HCT116 (cell line): Measurements from ENCODE around the gene ZNF532. TPM values are rescaled to one million over a fixed set of nuclear protein-coding genes. Genes with fewer than 3 reads are reported as not detected.

Experiments used
- ATAC-seq: fragments of 200-7000 bp; cut with Tn5 transposase; 2 replicates; pipeline ENCODE4 v1.9.1; 2020; ENCODE audit warnings: mild to moderate bottlenecking, moderate library complexity
- BruUV-seq: library from RNA; stranded (reverse); fragments of 400-500 nt; replicated peaks from 2 replicates; lab custom pipeline; 2021; lab: Mats Ljungman, UMichigan
- CTCF ChIA-PET: fragments of 300-600 bp; sonication (Branson Sonifier 250); formaldehyde crosslinking; loops from one replicate; lab custom pipeline; 2021; ENCODE audit warnings: antibody characterized with exemption; lab: Charles Lee
- POLR2A ChIA-PET: fragments of 300-600, 350-600 bp; sonication (Branson Sonifier 250); formaldehyde crosslinking; loops from one replicate; lab custom pipeline; 2021; ENCODE audit warnings: antibody characterized with exemption; lab: Charles Lee
- RAD21 ChIA-PET, 2 experiments: fragments of 300-600 bp; sonication (Branson Sonifier 250); formaldehyde crosslinking; loops; one replicate each; lab custom pipeline; 2023; ENCODE audit warnings: low total read pairs in 2 of 2; ENCODE audit not compliant: uncharacterized antibody in 2 of 2, unreplicated experiment in 2 of 2, low non-redundant PET in 1 of 2; lab: Charles Lee
- DNase-seq: peaks from one replicate; pipeline ENCODE4 v3.0.0-alpha.2; 2010; ENCODE audit warnings: low read depth, low spot score
- H2AFZ ChIP-seq: fragments of 200-600 bp; shearing (Covaris generic), sonication (generic); 2 replicates; pipeline ENCODE4 v1.6.1; 2017; ENCODE audit warnings: low read depth, mixed run types, mixed read lengths, antibody characterized with exemption, low read length; ENCODE audit not compliant: poor library complexity, severe bottlenecking
- H3K27ac ChIP-seq: 2 replicates; pipeline ENCODE4 v1.5.1; 2012; ENCODE audit warnings: low read depth, low read length
- H3K27me3 ChIP-seq: fragments of 200-600 bp; sonication (generic); 2 replicates; pipeline ENCODE4 v1.6.1; 2016; ENCODE audit warnings: mixed run types, low read length, mixed read lengths; ENCODE audit not compliant: insufficient read depth
- H3K36me3 ChIP-seq, 2 experiments: fragments of 200-500 bp in 1 of 2; fragments of 200-600 bp in 1 of 2; sonication (Bioruptor generic) in 1 of 2; sonication (generic) in 1 of 2; 2 replicates each; pipeline versions ENCODE4 v1.5.1 to v1.6.1; 2014 to 2016; ENCODE audit warnings: low read length in 2 of 2, inconsistent platforms in 1 of 2, mixed read lengths in 1 of 2, mixed run types in 1 of 2; ENCODE audit not compliant: insufficient read depth in 2 of 2, control insufficient read depth in 1 of 2
- H3K4me1 ChIP-seq, 2 experiments: fragments of 200-600 bp in 1 of 2; sonication (generic) in 1 of 2; 2 replicates each; pipeline versions ENCODE4 v1.5.1 to v1.6.1; 2012 to 2017; ENCODE audit warnings: low read length in 2 of 2, inconsistent platforms in 1 of 2, mild to moderate bottlenecking in 1 of 2, mixed read lengths in 1 of 2, mixed run types in 1 of 2, moderate library complexity in 1 of 2; ENCODE audit not compliant: insufficient read depth in 2 of 2, control insufficient read depth in 1 of 2
- H3K4me2 ChIP-seq: fragments of 200-600 bp; sonication (generic); 2 replicates; pipeline ENCODE4 v1.6.1; 2017; ENCODE audit warnings: mixed run types, low read length, mixed read lengths
- H3K4me3 ChIP-seq, 2 experiments: fragments of 200-600 bp in 1 of 2; sonication (generic) in 1 of 2; replicated peaks in 1 of 2; 2 replicates each; pipeline ENCODE4 v1.5.1; 2011 to 2016; ENCODE audit warnings: low read length in 2 of 2, control low read depth in 1 of 2, low read depth in 1 of 2, mild to moderate bottlenecking in 1 of 2, mixed read lengths in 1 of 2, mixed run types in 1 of 2
- H3K79me2 ChIP-seq: fragments of 200-600 bp; sonication (generic); 2 replicates; pipeline ENCODE4 v1.6.1; 2017; ENCODE audit warnings: mild to moderate bottlenecking, mixed run types, low read length, moderate library complexity, mixed read lengths; ENCODE audit not compliant: insufficient read depth
- H3K9ac ChIP-seq: fragments of 200-600 bp; sonication (generic); 2 replicates; pipeline ENCODE4 v1.6.1; 2016; ENCODE audit warnings: low read length, mixed read lengths
- H3K9me2 ChIP-seq: fragments of 200-600 bp; sonication (generic), shearing (Covaris generic); 2 replicates; pipeline ENCODE4 v1.6.1; 2017; ENCODE audit warnings: mixed run types, mild to moderate bottlenecking, moderate library complexity; ENCODE audit not compliant: insufficient read depth
- H3K9me3 ChIP-seq, 2 experiments: fragments of 200-500 bp in 1 of 2; fragments of 200-600 bp in 1 of 2; sonication (Bioruptor generic) in 1 of 2; sonication (generic) in 1 of 2; 2 replicates each; pipeline ENCODE4 v1.6.1; 2014 to 2017; ENCODE audit warnings: low read length in 2 of 2, mixed read lengths in 2 of 2, inconsistent platforms in 1 of 2, low read depth in 1 of 2, mild to moderate bottlenecking in 1 of 2, mixed run types in 1 of 2, moderate library complexity in 1 of 2; ENCODE audit not compliant: control insufficient read depth in 1 of 2, insufficient read depth in 1 of 2
- H4K20me1 ChIP-seq: fragments of 200-600 bp; sonication (generic), shearing (Covaris generic); 2 replicates; pipeline ENCODE4 v1.6.1; 2017; ENCODE audit warnings: mixed run types, mild to moderate bottlenecking, moderate library complexity; ENCODE audit not compliant: insufficient read depth
- ATF3 ChIP-seq: IDR thresholded peaks from 2 replicates; pipeline ENCODE4 v1.6.1; 2012
- EGR1 ChIP-seq: IDR thresholded peaks from 2 replicates; pipeline ENCODE4 v1.6.1; 2012; ENCODE audit warnings: low read depth
- ELF1 ChIP-seq: IDR thresholded peaks from 2 replicates; pipeline ENCODE4 v1.6.1; 2012; ENCODE audit warnings: low read depth, borderline replicate concordance
- EZH2 ChIP-seq: fragments of 200-600 bp; sonication (generic); IDR thresholded peaks from 2 replicates; pipeline ENCODE4 v1.6.1; 2017; ENCODE audit warnings: antibody characterized with exemption, mixed run types
- EZH2phosphoT487 ChIP-seq: fragments of 200-600 bp; IDR thresholded peaks from 2 replicates; pipeline ENCODE4 v1.6.1; 2018; ENCODE audit warnings: antibody characterized with exemption, borderline replicate concordance
- FOSL1 ChIP-seq: IDR thresholded peaks from 2 replicates; pipeline ENCODE4 v1.6.1; 2012; ENCODE audit warnings: low read depth
- JUND ChIP-seq: IDR thresholded peaks from 2 replicates; pipeline ENCODE4 v1.6.1; 2012
- MAX ChIP-seq: IDR thresholded peaks from 2 replicates; pipeline ENCODE4 v1.6.1; 2012
- POLR2A ChIP-seq: IDR thresholded peaks from 2 replicates; pipeline ENCODE4 v1.7.0; 2011; ENCODE audit warnings: borderline replicate concordance; ENCODE audit not compliant: insufficient read depth, insufficient read length; ENCODE audit errors: extremely low read depth
- POLR2AphosphoS5 ChIP-seq: IDR thresholded peaks from 2 replicates; pipeline ENCODE4 v1.6.1; 2011; ENCODE audit warnings: mild to moderate bottlenecking, low read depth, low read length, moderate library complexity
- SIN3A ChIP-seq: IDR thresholded peaks from 2 replicates; pipeline ENCODE4 v1.6.1; 2012; ENCODE audit warnings: low read depth
- SP1 ChIP-seq: IDR thresholded peaks from 2 replicates; pipeline ENCODE4 v1.6.1; 2012; ENCODE audit warnings: low read depth
- YY1 ChIP-seq: IDR thresholded peaks from 2 replicates; pipeline ENCODE4 v1.6.1; 2011; ENCODE audit warnings: low read length, low read depth, moderate library complexity, mild to moderate bottlenecking; ENCODE audit not compliant: insufficient replicate concordance; ENCODE audit errors: extremely low read depth
- ZBTB33 ChIP-seq: IDR thresholded peaks from 2 replicates; pipeline ENCODE4 v1.6.1; 2011; ENCODE audit warnings: mild to moderate bottlenecking, low read length, moderate library complexity; ENCODE audit not compliant: insufficient replicate concordance; ENCODE audit errors: extremely low read depth
- ZFX ChIP-seq: fragments of 450-650 bp; IDR thresholded peaks from 2 replicates; pipeline ENCODE4 v1.6.1; 2017
- intact Hi-C: fragments of 100-400 bp; cut with micrococcal nuclease; formaldehyde crosslinking; loops from 2 replicates; pipeline ENCODE4 v1.10.0; 2022
- total RNA-seq: library from RNA; stranded (reverse); gene quantifications from one replicate; pipeline ENCODE4 v1.2.1, GENCODE V29; 2021; ENCODE audit not compliant: unreplicated experiment

ZNF532 gene
- total RNA-seq, 1 experiment from 2014 or later = 11.6 TPM

GRCh38 chr18:58962336-58962735, 97.7 kb downstream of the ZNF532 start:
- POLR2A ChIA-PET = no interaction called here
- ATAC-seq = no peak
- CTCF ChIA-PET = no interaction called here
- no peaks in the 10 kb centered on the region for H3K9me3 ChIP-seq
- H3K4me2 ChIP-seq = no peak overlapping the region
- no peak overlapping the region for H2AFZ ChIP-seq
- H3K4me1 ChIP-seq = peaks cover 0 to 5% of the 10 kb centered on the region in 2 experiments; a peak in 2 of 4 replicates
- H3K4me3 ChIP-seq = no peak overlapping the region
- no peaks in the 10 kb centered on the region for H3K9me2 ChIP-seq
- H4K20me1 ChIP-seq = no peaks in the 10 kb centered on the region
- intact Hi-C loops = no loop called here
- H3K27me3 ChIP-seq = no peaks in the 10 kb centered on the region
- no TSS peak for BruUV-seq
- TF ChIP-seq ATF3 (no peak), POLR2AphosphoS5 (no peak), ELF1 (no peak), SP1 (no peak), POLR2A (no peak), JUND (no peak), SIN3A (no peak), MAX (no peak), YY1 (no peak), EZH2 (no peak), EZH2phosphoT487 (no peak), ZFX (no peak)
- TF ChIP-seq, all 23 proteins: peak for 0
- Histone ChIP-seq H3K9ac (no peak overlapping the region), H3K36me3 (no peaks in the 10 kb centered on the region), H3K79me2 (no peaks in the 10 kb centered on the region), H3K27ac (no peak overlapping the region)
- no peak for DNase-seq
- RAD21 ChIA-PET = no interaction called here

DNA sequence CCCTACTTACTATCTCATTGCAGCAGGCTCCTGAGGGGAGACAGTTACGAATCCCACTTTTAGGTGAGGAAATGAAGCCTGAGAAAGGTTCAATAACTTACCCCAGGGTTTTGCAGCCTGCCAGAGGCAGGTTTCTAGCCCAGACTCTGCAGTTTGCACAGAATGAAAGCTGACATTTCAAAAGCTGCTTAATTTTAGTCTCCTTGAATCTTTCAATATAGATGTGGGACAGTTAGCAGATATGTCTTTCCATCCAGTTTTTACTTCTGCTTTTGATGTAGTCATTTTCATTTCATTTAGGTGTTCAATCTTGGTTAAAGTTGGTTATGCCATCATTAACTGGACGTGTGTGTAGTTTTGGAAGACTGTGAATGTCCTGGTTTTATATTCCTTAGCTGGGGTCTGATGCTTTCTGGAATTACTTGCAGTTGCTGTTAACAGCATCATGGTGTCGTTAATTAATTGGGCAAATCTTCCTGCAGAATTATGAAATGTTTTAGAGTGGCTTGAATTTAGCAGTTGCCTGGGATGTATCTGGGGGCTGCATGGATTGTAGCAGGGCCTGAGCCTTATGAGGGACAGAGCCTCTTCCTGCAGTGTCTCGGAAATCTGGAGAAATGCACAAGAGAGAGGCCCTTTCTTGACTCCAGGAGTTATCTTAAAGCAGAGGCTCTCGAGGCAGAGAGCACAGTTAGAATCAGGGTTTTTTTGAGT, 100.8 kb downstream of the ZNF532 start:
- Histone ChIP-seq H4K20me1 (no peaks in the 10 kb centered on the region), H2AFZ (no peak overlapping the region), H3K4me1 (no peaks in the 10 kb centered on the region), H3K79me2 (no peaks in the 10 kb centered on the region), H3K9ac (no peak overlapping the region), H3K27me3 (no peaks in the 10 kb centered on the region), H3K9me3 (no peaks in the 10 kb centered on the region), H3K36me3 (no peaks in the 10 kb centered on the region), H3K9me2 (no peaks in the 10 kb centered on the region), H3K27ac (no peak overlapping the region), H3K4me2 (no peak overlapping the region), H3K4me3 (no peak overlapping the region)
- DNase-seq (no peak), ATAC-seq (no peak)
- BruUV-seq = no TSS peak
- CTCF ChIA-PET = no interaction called here
- POLR2A ChIA-PET = no interaction called here
- RAD21 ChIA-PET = no interaction called here
- intact Hi-C loops = no loop called here
- TF ChIP-seq SP1 (no peak), YY1 (no peak), FOSL1 (no peak), EGR1 (no peak), ZFX (no peak), ELF1 (no peak), MAX (no peak), ZBTB33 (no peak), POLR2AphosphoS5 (no peak)
